Loucy (cell line): ENCODE measurements around the gene RCC2.

Source experiments
- EZH2phosphoT487 ChIP-seq: fragments of 200-600 bp; IDR thresholded peaks from 2 replicates; pipeline ENCODE4 v1.6.1; 2018; ENCODE audit warnings: antibody characterized with exemption, mild to moderate bottlenecking, moderate library complexity, borderline replicate concordance
- TF ChIP-seq, protein P1 (sequence below): fragments of 200-600 bp; sonication (generic); conservative IDR thresholded peaks from 2 replicates; pipeline ENCODE4 v1.5.1; 2014; ENCODE audit warnings: mild to moderate bottlenecking, antibody characterized with exemption, low read length

- TF ChIP-seq, protein P1, sequence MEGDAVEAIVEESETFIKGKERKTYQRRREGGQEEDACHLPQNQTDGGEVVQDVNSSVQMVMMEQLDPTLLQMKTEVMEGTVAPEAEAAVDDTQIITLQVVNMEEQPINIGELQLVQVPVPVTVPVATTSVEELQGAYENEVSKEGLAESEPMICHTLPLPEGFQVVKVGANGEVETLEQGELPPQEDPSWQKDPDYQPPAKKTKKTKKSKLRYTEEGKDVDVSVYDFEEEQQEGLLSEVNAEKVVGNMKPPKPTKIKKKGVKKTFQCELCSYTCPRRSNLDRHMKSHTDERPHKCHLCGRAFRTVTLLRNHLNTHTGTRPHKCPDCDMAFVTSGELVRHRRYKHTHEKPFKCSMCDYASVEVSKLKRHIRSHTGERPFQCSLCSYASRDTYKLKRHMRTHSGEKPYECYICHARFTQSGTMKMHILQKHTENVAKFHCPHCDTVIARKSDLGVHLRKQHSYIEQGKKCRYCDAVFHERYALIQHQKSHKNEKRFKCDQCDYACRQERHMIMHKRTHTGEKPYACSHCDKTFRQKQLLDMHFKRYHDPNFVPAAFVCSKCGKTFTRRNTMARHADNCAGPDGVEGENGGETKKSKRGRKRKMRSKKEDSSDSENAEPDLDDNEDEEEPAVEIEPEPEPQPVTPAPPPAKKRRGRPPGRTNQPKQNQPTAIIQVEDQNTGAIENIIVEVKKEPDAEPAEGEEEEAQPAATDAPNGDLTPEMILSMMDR = no peak
- TF ChIP-seq EZH2phosphoT487 = no peak
Measured at GRCh38 chr1:17442841-17443240, 3.4 kb upstream of the RCC2 start.
